Naive thymus-derived CD8-positive, alpha-beta T cell (primary cell): ENCODE data around the gene AGER. TPM values are rescaled to one million over a fixed set of nuclear protein-coding genes. Genes with fewer than 3 reads are reported as not detected.

Experiments used
- ATAC-seq, 2 donors: fragments of 150-1000 bp; cut with Tn5 transposase in 1 of 2; sonication (Bioruptor Pico), chemical (Tn5 transposase) in 1 of 2; 1 replicate in 1 of 2; 2 replicates in 1 of 2; pipeline ENCODE4 v1.10.0; 2021; ENCODE audit warnings: mild to moderate bottlenecking in 2 of 2, moderate library complexity in 2 of 2
- POLR2A ChIA-PET: fragments of 350-600 bp; sonication (Branson Sonifier 250); formaldehyde crosslinking; loops from one replicate; lab custom pipeline; 2021; ENCODE audit warnings: antibody characterized with exemption; lab: Charles Lee
- DNase-seq, 10 donors: peaks; one replicate each; pipeline versions ENCODE4 v3.0.0 to v3.0.0-alpha.2; 2020 to 2022
- H3K27ac Mint-ChIP-seq, 10 donors: one replicate each; pipeline ENCODE4 v1.8.0; 2020 to 2022; ENCODE audit warnings: mild to moderate bottlenecking in 10 of 10, mixed read lengths in 10 of 10, moderate library complexity in 4 of 10, inconsistent platforms in 1 of 10
- H3K27me3 Mint-ChIP-seq, 5 donors: one replicate each; pipeline ENCODE4 v1.8.0; 2021 to 2022; ENCODE audit warnings: mixed read lengths in 5 of 5
- H3K36me3 Mint-ChIP-seq, 3 donors: one replicate each; pipeline ENCODE4 v1.8.0; 2020 to 2022; ENCODE audit warnings: mixed read lengths in 3 of 3, mild to moderate bottlenecking in 2 of 3, inconsistent platforms in 1 of 3
- H3K4me1 Mint-ChIP-seq, 4 donors: one replicate each; pipeline ENCODE4 v1.8.0; 2021 to 2022; ENCODE audit warnings: mixed read lengths in 4 of 4
- H3K4me3 Mint-ChIP-seq, 10 donors: one replicate each; pipeline ENCODE4 v1.8.0; 2020 to 2022; ENCODE audit warnings: mild to moderate bottlenecking in 10 of 10, mixed read lengths in 10 of 10, moderate library complexity in 6 of 10, inconsistent platforms in 1 of 10
- H3K9me3 Mint-ChIP-seq, 9 donors: one replicate each; pipeline ENCODE4 v1.8.0; 2020 to 2022; ENCODE audit warnings: mixed read lengths in 9 of 9, mild to moderate bottlenecking in 3 of 9, inconsistent platforms in 1 of 9, moderate library complexity in 1 of 9
- microRNA-seq: library from miRNA; unstranded; fragments of <30 nt; microRNA quantifications from one replicate; pipeline ENCODE4 v1.2.0, GENCODE V29; 2022; ENCODE audit warnings: borderline microRNAs expressed
- polyA plus RNA-seq, 3 donors: library from polyadenylated mRNA; unstranded; fragments of 300-500 nt; fragmentation: Illumina TruSeq; gene quantifications; one replicate each; pipeline ENCODE4 v1.2.3, GENCODE V29; 2021
- total RNA-seq, 8 experiments: library from RNA in 2 of 8; stranded (reverse) in 2 of 8; gene quantifications; one replicate each; pipeline ENCODE4 v1.2.3 and lab custom pipeline; 2021 to 2026

AGER gene
- total and polyA plus RNA-seq, 5 experiments from 2014 or later, result 0.09 to 60.3 (median 1.9) TPM

GRCh38 chr6:32139590-32139989, 44.5 kb downstream of the AGER start:
- no peak overlapping the region for H3K4me3 Mint-ChIP-seq
- no peaks in the 10 kb centered on the region for H3K36me3 Mint-ChIP-seq
- peaks cover 0 to 2% (median 0%) of the 10 kb centered on the region in 4 donors for H3K4me1 Mint-ChIP-seq
- ATAC-seq (no peak), DNase-seq (no peak)
- H3K27me3 Mint-ChIP-seq, result peaks cover 0 to 8% (median 5%) of the 10 kb centered on the region in 5 donors
- H3K27ac Mint-ChIP-seq, result no peak overlapping the region
- POLR2A ChIA-PET, result interaction anchor here (2.0 kb wide), 1 partner anchor 10 kb away, joined by 4 read pairs; the partner anchor contains the start of gene FKBPL
- no peaks in the 10 kb centered on the region for H3K9me3 Mint-ChIP-seq

GRCh38 chr6:32137454-32137853, 46.6 kb downstream of the AGER start:
- DNase-seq (no peak), ATAC-seq (no peak)
- Mint-ChIP-seq H3K36me3 (no peaks in the 10 kb centered on the region), H3K4me1 (peaks cover 0 to 2% (median 0%) of the 10 kb centered on the region in 4 donors), H3K4me3 (no peak overlapping the region), H3K27me3 (peaks cover 0 to 10% (median 6%) of the 10 kb centered on the region in 5 donors), H3K27ac (peak overlapping the region in 3 of 10 donors; percentile 1 to 19 (median 6)), H3K9me3 (no peaks in the 10 kb centered on the region)
- POLR2A ChIA-PET, result no interaction called here

- DNase-seq (no peak), ATAC-seq (no peak)
- Mint-ChIP-seq H3K4me3 (no peak overlapping the region), H3K9me3 (no peaks in the 10 kb centered on the region), H3K4me1 (peaks cover 5 to 16% (median 15%) of the 10 kb centered on the region in 4 donors), H3K27me3 (peaks cover 0 to 3% (median 0%) of the 10 kb centered on the region in 5 donors), H3K36me3 (no peaks in the 10 kb centered on the region), H3K27ac (no peak overlapping the region)
- POLR2A ChIA-PET, result no interaction called here
Measured at GRCh38 chr6:32133786-32134185, 50.3 kb downstream of the AGER start.

- Mint-ChIP-seq H3K4me1 (peaks cover 12 to 32% (median 31%) of the 10 kb centered on the region in 4 donors), H3K9me3 (no peaks in the 10 kb centered on the region), H3K27me3 (peaks cover 0 to 3% (median 0%) of the 10 kb centered on the region in 5 donors), H3K27ac (peak overlapping the region in 2 of 10 donors; percentile 11 to 22), H3K4me3 (peak overlapping the region in 4 of 10 donors; percentile 6 to 54 (median 27)), H3K36me3 (peaks cover 0 to 3% (median 0%) of the 10 kb centered on the region in 3 donors)
- POLR2A ChIA-PET, result interaction anchor here (0.9 to 6.7 kb wide), 2 partner anchors 23 to 61 kb away, joined by 3 to 116 read pairs; partner anchors contain the start of genes GPSM3 and PBX2
- ATAC-seq (no peak), DNase-seq (peak in 1 of 10 donors; percentile 15)
Measured at GRCh38 chr6:32132110-32132509, 51.9 kb downstream of the AGER start.

GRCh38 chr6:32131439-32131948, 52.6 kb downstream of the AGER start:
- peaks cover 17 to 38% (median 37%) of the 10 kb centered on the region in 4 donors for H3K4me1 Mint-ChIP-seq
- peak in 1 of 10 donors; percentile 27 for DNase-seq
- peak overlapping the region in 3 of 10 donors; percentile 25 to 68 (median 50) for H3K27ac Mint-ChIP-seq
- peaks cover 0 to 3% (median 0%) of the 10 kb centered on the region in 5 donors for H3K27me3 Mint-ChIP-seq
- H3K4me3 Mint-ChIP-seq, result peak overlapping the region; percentile 9 to 72 (median 50)
- ATAC-seq, result no peak
- H3K9me3 Mint-ChIP-seq, result no peaks in the 10 kb centered on the region
- POLR2A ChIA-PET, result interaction anchor here (0.9 to 6.7 kb wide), 5 partner anchors 21 to 159 kb away, joined by 3 to 116 read pairs (median 21); partner anchors contain the start of genes AGPAT1, DXO, GPSM3 and PBX2
- peaks cover 0 to 6% (median 0%) of the 10 kb centered on the region in 3 donors for H3K36me3 Mint-ChIP-seq

Small RNA genes lying within 50 kb of the gene (microRNA-seq; reads per million reads assigned to microRNA genes)
- gene MIR6721 (not detected), gene MIR6833 (not detected)

Other genes starting within 250 kb of the AGER start
- gene CFB, start 238.2 kb downstream of the AGER start, total RNA-seq, result 1 to 10 TPM; 1.0 to 1.4 TPM
- under 1 TPM in 2 of 3 donors, not detected in 1; 0.22 to 0.61 TPM for gene CFB, start 238.2 kb downstream of the AGER start, polyA plus RNA-seq
- gene NELFE, start 225.3 kb downstream of the AGER start, total RNA-seq, result 10 to 100 TPM; 41.7 to 45.1 TPM
- gene NELFE, start 225.3 kb downstream of the AGER start, polyA plus RNA-seq, result 10 to 100 TPM; 55.9 to 68.6 (median 66.4) TPM
- 100 to 1,000 TPM; 130 to 141 TPM for gene SKIC2, start 225.1 kb downstream of the AGER start, total RNA-seq
- gene SKIC2, start 225.1 kb downstream of the AGER start, polyA plus RNA-seq, result 10 to 100 TPM; 18.1 to 19.9 (median 19.4) TPM
- 10 to 100 TPM; 36.4 to 41.0 TPM for gene DXO, start 212.1 kb downstream of the AGER start, total RNA-seq
- 10 to 100 TPM; 12.5 to 16.4 (median 14.5) TPM for gene DXO, start 212.1 kb downstream of the AGER start, polyA plus RNA-seq
- gene C4A, start 202.2 kb downstream of the AGER start, total RNA-seq, result 1 to 10 TPM; 5.9 to 6.0 TPM
- gene C4A, start 202.2 kb downstream of the AGER start, polyA plus RNA-seq, result under 1 TPM in 1 of 3 donors, not detected in 2; 0.81 TPM
- 1 to 10 TPM; 7.7 to 8.7 TPM for gene C4B, start 169.5 kb downstream of the AGER start, total RNA-seq
- under 1 TPM in 1 of 3 donors, not detected in 2; 0.31 TPM for gene C4B, start 169.5 kb downstream of the AGER start, polyA plus RNA-seq
- gene CYP21A2, start 145.8 kb downstream of the AGER start, total RNA-seq, result 1 to 10 TPM; 1.2 to 1.8 TPM
- gene CYP21A2, start 145.8 kb downstream of the AGER start, polyA plus RNA-seq, result not detected
- 10 to 100 TPM; 14.5 to 17.8 TPM for gene TNXB, start 74.9 kb downstream of the AGER start, total RNA-seq
- gene TNXB, start 74.9 kb downstream of the AGER start, polyA plus RNA-seq, result under 1 TPM in 1 of 3 donors, not detected in 2; 0.13 TPM
- 100 to 1,000 TPM; 140 to 141 TPM for gene ATF6B, start 56.0 kb downstream of the AGER start, total RNA-seq
- gene ATF6B, start 56.0 kb downstream of the AGER start, polyA plus RNA-seq, result 10 to 100 TPM; 17.5 to 25.7 (median 21.4) TPM
- gene FKBPL, start 54.0 kb downstream of the AGER start, total RNA-seq, result 1 to 10 TPM; 1.8 to 2.1 TPM
- 1 to 10 TPM in 1 of 3 donors, under 1 TPM in 2; 0.37 to 2.5 (median 0.51) TPM for gene FKBPL, start 54.0 kb downstream of the AGER start, polyA plus RNA-seq
- gene PRRT1, start 32.3 kb downstream of the AGER start, total RNA-seq, result 1 to 10 TPM; 5.5 to 5.6 TPM
- gene PRRT1, start 32.3 kb downstream of the AGER start, polyA plus RNA-seq, result 1 to 10 TPM; 1.2 to 3.6 (median 2.8) TPM
- gene PPT2, start 30.1 kb downstream of the AGER start, total RNA-seq, result 10 to 100 TPM; 22.6 to 23.1 TPM
- 10 to 100 TPM; 17.3 to 20.6 (median 18.3) TPM for gene PPT2, start 30.1 kb downstream of the AGER start, polyA plus RNA-seq
- 10 to 100 TPM; 29.3 to 30.1 TPM for gene EGFL8, start 19.7 kb downstream of the AGER start, total RNA-seq
- under 1 TPM in 1 of 3 donors, not detected in 2; 0.61 TPM for gene EGFL8, start 19.7 kb downstream of the AGER start, polyA plus RNA-seq
- 10 to 100 TPM; 27.5 to 28.6 TPM for gene AGPAT1, start 8.2 kb downstream of the AGER start, total RNA-seq
- 10 to 100 TPM; 16.3 to 19.5 (median 19.1) TPM for gene AGPAT1, start 8.2 kb downstream of the AGER start, polyA plus RNA-seq
- gene RNF5, start 5.8 kb downstream of the AGER start, total RNA-seq, result 10 to 100 TPM; 38.6 to 40.0 TPM
- gene RNF5, start 5.8 kb downstream of the AGER start, polyA plus RNA-seq, result 100 to 1,000 TPM; 102 to 117 (median 102) TPM
- gene PBX2, start 5.9 kb upstream of the AGER start, total RNA-seq, result 100 to 1,000 TPM; 173 to 174 TPM
- gene PBX2, start 5.9 kb upstream of the AGER start, polyA plus RNA-seq, result 1 to 10 TPM; 1.6 to 2.2 (median 2.0) TPM
- gene GPSM3, start 8.4 kb upstream of the AGER start, total RNA-seq, result 100 to 1,000 TPM; 274 to 276 TPM
- gene GPSM3, start 8.4 kb upstream of the AGER start, polyA plus RNA-seq, result 100 to 1,000 TPM; 106 to 144 (median 138) TPM
- gene NOTCH4, start 39.8 kb upstream of the AGER start, total RNA-seq, result 1 to 10 TPM; 1.2 to 1.8 TPM
- under 1 TPM; 0.22 to 0.48 (median 0.28) TPM for gene NOTCH4, start 39.8 kb upstream of the AGER start, polyA plus RNA-seq
- gene TSBP1, start 187.7 kb upstream of the AGER start, total RNA-seq, result not detected
- not detected for gene TSBP1, start 187.7 kb upstream of the AGER start, polyA plus RNA-seq
- gene BTNL2, start 222.9 kb upstream of the AGER start, total RNA-seq, result not detected
- not detected for gene BTNL2, start 222.9 kb upstream of the AGER start, polyA plus RNA-seq